Upper lobe of left lung (tissue), 4 donors: Measurements from ENCODE around the gene GRIK1.

Experiments
- CTCF ChIP-seq, 6 experiments: fragments of 450-650 bp in 4 of 6; fragments of 200-600 bp in 2 of 6; sonication (generic) in 2 of 6; IDR thresholded peaks; one replicate each; pipeline ENCODE4 v1.5.1; 2016 to 2019; ENCODE audit warnings: antibody characterized with exemption in 6 of 6
- POLR2A ChIP-seq, 4 donors: fragments of 450-650 bp; IDR thresholded peaks; one replicate each; pipeline ENCODE4 v1.5.1; 2016 to 2017; ENCODE audit warnings: antibody characterized with exemption in 4 of 4, mild to moderate bottlenecking in 2 of 4

DNA sequence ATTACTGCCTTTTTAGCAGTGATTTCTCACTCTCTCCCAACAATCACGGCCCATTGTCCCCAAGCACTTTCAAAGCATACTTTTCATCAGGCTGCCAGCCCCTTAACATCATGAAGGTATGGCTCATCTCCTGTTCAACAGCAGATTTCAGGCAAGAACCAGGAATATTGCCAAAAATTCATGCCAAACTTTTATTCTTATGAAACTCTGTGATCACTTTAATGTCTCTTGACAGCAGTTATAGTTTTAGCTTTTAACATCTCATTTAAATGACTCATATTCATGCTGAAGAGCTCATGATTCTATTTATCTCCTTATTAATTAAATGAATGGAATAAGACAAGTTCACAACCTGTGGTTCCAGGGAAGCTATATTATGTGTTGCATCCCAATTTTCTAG, 235.1 kb downstream of the GRIK1 start:
- no peak for TF ChIP-seq CTCF (IDR thresholded peaks at IDR 0.05)
- no peak for TF ChIP-seq POLR2A (IDR thresholded peaks at IDR 0.05)
